Raji (cell line): Measurements from ENCODE around the gene CDC16.

Experiments used
- POLR2A ChIP-seq: IDR thresholded peaks from 2 replicates; pipeline ENCODE4 v1.6.1; 2011; ENCODE audit warnings: low read depth, low read length, control low read depth; ENCODE audit not compliant: insufficient read depth

CDC16 gene

DNA sequence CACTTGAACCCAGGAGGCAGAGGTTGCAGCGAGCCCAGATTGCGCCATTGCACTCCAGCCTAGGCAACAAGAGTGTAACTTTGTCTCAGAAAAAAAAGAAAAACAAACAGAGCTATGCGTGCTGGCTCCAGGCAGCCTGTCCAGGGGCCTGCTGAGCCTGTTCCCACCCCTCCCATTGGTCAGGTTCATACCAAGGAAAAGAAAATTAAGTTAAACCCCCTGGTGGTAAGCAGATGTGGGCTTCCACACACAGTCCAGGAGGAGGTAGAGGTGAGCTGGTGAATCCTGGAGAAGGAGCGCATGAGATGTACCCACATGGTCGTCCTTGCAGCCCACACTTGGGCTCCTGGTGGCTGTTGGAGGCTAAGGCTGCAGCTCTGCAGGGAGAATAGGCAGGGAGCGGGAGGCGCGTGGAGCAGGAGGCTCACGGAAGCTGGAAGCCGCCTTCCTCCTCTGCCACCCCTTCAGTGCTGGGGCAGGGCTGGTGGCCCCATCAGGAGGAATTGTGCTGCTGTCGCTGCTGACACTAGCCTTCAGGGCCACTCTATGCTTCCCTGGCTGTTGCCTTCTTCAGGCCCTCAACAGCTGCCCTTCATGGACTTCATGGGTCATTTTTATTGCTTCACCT, 69.1 kb downstream of the CDC16 start:
- no peak for TF ChIP-seq POLR2A

- TF ChIP-seq POLR2A, result no peak
Measured at GRCh38 chr13:114304346-114305034, 69.8 kb downstream of the CDC16 start.

DNA sequence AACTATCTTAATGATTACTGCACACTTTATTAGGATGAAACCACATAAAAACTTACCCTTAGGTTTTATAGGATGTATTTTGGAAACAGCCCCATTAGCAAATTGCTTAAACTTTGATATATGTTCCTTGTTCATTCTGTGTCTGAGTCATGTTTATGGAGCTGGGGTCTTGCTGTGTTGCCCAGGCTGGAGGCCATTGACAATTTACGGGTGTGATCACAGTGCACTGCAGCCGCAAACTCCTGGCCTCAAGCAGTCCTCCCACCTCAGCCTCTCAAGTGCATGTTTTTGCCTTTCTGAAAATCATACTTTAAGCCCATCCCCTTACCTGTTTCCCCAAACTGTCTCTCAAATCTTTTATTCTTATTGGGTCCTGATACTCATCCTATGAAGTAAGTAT, 74.4 kb downstream of the CDC16 start:
- no peak for TF ChIP-seq POLR2A

- no peak for TF ChIP-seq POLR2A
Measured at GRCh38 chr13:114309806-114310410, 75.2 kb downstream of the CDC16 start.

- no peak for TF ChIP-seq POLR2A
Measured at GRCh38 chr13:114310956-114311355, 76.3 kb downstream of the CDC16 start.

GRCh38 chr13:114311387-114311786, 76.7 kb downstream of the CDC16 start:
- no peak for TF ChIP-seq POLR2A

DNA sequence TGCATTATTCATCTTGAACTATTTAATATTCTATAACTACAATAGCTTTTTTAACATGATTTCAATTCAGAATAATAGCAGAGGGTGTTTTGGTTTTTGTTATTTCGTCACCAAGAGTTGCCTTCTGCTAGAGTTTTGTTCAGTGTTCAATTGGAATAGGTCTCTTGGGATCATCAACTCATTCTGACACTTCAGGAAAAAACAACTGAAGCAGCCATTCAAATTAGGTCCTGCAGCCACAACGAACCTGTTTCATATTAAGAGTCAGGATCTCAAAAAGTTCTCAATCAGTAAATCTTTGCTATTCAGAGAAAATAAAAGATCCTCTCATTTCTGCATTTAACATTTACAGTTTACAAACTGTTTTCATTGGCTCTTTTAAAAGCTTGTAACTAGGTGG, 77.2 kb downstream of the CDC16 start:
- TF ChIP-seq POLR2A, result no peak

GRCh38 chr13:114313061-114313860, 78.6 kb downstream of the CDC16 start:
- peak; percentile 52; the same call in 1 of the 2 replicates for TF ChIP-seq POLR2A

- peak; percentile 80 for TF ChIP-seq POLR2A
Measured at GRCh38 chr13:114314074-114314912, 79.6 kb downstream of the CDC16 start, which contains the start of gene CHAMP1. TSS of gene CHAMP1 (plus strand) at chr13:114314503. CDS start at chr13:114323843, 9,340 bp downstream.

DNA sequence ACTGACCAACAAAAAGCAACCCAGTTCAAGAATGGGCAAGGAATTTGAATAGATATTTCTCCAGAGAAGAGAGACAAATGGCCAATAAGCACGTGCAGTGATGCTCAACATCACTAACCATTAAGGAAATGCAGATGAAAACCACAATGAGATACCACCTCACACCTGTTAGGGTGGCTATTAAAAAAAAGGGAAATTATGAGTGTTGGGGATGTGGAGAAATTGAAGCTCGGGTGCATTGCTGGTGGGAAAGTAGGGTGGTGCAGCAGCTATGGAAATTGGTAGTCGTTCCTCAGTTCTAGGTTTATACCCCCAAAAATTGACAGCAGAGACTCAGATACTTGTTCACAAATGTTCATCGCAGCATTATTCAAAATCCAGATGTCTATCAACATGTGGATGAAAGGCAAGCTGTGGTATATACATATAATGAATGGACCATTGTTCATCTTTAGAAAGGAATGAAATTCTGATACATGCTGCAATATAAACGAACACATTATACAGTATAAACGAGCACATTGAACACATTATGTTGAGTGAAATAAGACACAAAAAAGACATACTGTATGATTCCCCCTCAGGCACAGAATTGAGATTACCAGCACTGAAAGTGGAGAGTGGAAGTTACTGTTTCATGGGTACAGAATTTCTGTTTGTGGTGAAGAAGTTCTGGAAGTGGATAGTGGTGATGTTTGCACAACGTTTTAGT, 80.5 kb downstream of the CDC16 start:
- no peak for TF ChIP-seq POLR2A

- TF ChIP-seq POLR2A, result no peak
Measured at GRCh38 chr13:114318624-114319023, 83.9 kb downstream of the CDC16 start.

- no peak for TF ChIP-seq POLR2A
Measured at GRCh38 chr13:114319441-114319913, 84.8 kb downstream of the CDC16 start.

- TF ChIP-seq POLR2A, result no peak
Measured at GRCh38 chr13:114320065-114320464, 85.4 kb downstream of the CDC16 start.

DNA sequence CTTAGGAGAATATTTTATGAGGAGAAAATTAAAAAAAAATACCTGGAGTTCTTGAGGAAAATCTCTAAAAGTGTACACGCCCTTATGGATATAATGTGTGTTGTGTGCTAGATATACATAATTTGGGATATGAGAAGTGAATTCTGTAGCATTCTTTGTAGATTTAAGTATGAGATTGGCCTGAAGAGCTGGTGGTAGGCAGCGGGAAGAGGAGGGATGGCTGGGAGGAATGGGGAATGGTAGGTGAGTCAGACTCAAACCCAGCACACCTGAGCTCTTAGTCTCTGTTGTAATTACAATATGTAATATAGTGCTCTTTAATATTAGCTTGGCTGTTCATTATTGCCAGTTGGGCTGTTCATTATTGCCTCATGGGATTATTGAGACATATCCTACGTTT, 86.6 kb downstream of the CDC16 start:
- no peak for TF ChIP-seq POLR2A
